ENCODE measurements around the gene CITED4.
"Not testable (repeated sequence)": the region's sequence is repeated elsewhere in the genome, so short reads cannot be mapped to it uniquely, and the experiment has no call there.

The CITED4 gene

DNA sequence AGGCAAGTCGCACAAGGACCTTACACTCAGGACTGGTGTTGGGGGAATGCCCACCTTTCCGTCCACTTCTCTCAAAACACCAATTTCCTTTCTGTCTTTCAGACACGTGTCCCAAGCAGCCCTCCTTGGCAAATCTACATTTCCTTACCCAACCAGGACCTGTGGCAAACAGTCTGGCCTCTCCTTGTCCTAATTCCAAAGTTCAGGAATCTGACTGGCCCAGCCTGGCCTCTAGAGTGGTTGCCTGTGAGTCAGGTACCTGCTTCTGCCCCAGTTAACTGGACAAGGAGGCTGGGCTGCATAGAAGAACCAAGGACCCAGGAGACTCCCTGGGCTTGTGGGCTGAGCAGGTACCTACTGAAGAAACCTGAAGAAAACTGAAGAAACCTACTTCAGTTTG lies 34.3 kb upstream of the CITED4 start:
- TF ChIP-seq, protein P1, sequence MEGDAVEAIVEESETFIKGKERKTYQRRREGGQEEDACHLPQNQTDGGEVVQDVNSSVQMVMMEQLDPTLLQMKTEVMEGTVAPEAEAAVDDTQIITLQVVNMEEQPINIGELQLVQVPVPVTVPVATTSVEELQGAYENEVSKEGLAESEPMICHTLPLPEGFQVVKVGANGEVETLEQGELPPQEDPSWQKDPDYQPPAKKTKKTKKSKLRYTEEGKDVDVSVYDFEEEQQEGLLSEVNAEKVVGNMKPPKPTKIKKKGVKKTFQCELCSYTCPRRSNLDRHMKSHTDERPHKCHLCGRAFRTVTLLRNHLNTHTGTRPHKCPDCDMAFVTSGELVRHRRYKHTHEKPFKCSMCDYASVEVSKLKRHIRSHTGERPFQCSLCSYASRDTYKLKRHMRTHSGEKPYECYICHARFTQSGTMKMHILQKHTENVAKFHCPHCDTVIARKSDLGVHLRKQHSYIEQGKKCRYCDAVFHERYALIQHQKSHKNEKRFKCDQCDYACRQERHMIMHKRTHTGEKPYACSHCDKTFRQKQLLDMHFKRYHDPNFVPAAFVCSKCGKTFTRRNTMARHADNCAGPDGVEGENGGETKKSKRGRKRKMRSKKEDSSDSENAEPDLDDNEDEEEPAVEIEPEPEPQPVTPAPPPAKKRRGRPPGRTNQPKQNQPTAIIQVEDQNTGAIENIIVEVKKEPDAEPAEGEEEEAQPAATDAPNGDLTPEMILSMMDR (IDR thresholded peaks at IDR 0.05; ENCODE audit: control insufficient read depth, insufficient read depth, low read depth, low read length, missing control alignments), result no peak
- H3K4me3 ChIP-seq (ENCODE audit: control insufficient read depth, low read depth, low read length), result no peak overlapping the region
- DNase-seq (ENCODE audit: low read depth), result no peak

DNA sequence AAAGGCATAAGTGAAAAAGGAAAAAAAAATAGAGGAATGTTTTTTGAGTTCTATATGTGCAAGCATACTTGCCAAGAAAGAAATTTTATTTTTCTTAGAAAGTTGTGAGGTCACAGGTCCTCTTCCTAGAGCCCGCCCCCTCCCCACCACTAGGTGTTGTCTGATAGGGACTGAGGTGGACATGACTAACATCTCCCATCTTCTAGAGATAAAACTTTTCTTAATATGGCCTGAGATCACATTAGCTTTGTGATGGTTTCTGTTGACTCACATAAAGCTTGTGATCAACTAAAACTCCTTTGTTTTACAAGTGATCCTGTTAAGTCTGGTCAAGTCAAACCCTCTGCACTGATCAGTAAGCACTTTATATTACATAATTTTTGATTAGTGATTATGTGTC lies 33.4 kb upstream of the CITED4 start:
- TF ChIP-seq, protein P1 (IDR thresholded peaks at IDR 0.05; ENCODE audit: control insufficient read depth, insufficient read depth, low read depth, low read length, missing control alignments), result no peak
- DNase-seq (ENCODE audit: low read depth), result no peak
- no peak overlapping the region for H3K4me3 ChIP-seq (ENCODE audit: control insufficient read depth, low read depth, low read length)

DNA sequence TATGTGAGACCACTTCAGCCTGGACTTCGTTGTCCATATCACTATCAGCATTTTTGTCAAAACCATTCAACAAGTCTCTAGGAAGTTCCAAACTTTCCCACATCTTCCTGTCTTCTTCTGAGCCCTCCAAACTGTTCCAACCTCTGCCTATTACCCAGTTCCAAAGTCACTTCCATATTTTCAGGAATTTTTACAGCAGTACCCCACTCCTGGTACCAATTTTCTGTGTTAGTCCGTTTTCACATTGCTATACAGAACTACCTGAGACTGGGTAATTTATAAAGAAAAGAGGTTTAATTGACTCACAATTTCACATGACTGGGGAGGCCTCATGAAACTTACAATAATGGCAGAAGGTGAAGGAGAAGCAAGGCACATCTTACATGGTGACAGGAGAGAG lies 32.7 kb upstream of the CITED4 start:
- DNase-seq (ENCODE audit: low read depth); H3K4me3 ChIP-seq (ENCODE audit: control insufficient read depth, low read depth, low read length): not testable (repeated sequence)

DNA sequence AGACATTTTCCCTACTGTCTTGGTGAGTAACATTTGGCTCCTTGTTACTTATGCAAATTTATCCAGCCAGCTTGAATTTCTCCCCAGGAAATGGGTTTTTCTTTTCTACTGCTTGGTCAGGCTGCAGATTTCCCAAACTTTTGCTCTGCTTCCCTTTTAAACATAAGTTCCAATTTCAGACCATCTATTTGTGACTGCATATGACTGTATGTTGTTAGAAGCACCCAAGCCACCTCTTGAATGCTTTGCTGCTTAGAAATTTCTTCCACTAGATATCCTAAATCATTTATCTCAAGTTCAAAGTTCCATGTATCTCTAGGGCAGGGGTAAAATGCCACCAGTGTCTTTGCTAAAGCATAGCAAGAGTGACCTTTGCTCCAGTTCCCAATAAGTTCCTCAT lies 32.3 kb upstream of the CITED4 start:
- H3K4me3 ChIP-seq (ENCODE audit: control insufficient read depth, low read depth, low read length), result no peak overlapping the region
- DNase-seq (ENCODE audit: low read depth), result no peak
- TF ChIP-seq, protein P1 (IDR thresholded peaks at IDR 0.05; ENCODE audit: control insufficient read depth, insufficient read depth, low read depth, low read length, missing control alignments), result no peak

DNA sequence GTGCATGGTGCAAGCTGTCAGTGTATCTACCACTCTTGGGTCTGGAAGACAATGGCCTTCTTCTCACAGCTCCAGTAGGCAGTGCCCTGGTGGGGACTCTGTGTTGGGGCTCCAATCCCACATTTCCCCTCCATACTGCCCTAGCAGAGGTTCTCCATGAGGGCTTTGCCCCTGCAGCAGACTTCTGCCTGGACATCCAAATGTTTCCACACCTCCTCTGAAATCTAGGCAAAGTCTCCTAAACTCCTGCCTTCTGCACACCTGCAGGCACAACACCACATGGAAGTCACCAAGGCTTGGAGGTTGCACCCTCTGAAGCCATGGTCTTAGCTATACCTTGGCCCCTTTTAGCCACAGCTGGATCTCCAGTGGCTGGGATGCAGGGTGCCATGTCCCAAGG lies 31.8 kb upstream of the CITED4 start:
- TF ChIP-seq, protein P1 (IDR thresholded peaks at IDR 0.05; ENCODE audit: control insufficient read depth, insufficient read depth, low read depth, low read length, missing control alignments), result no peak
- no peak for DNase-seq (ENCODE audit: low read depth)
- H3K4me3 ChIP-seq (ENCODE audit: control insufficient read depth, low read depth, low read length), result no peak overlapping the region

GRCh38 chr1:40892354-40892753 lies 30.2 kb upstream of the CITED4 start:
- DNase-seq (ENCODE audit: low read depth), result no peak
- TF ChIP-seq, protein P1 (IDR thresholded peaks at IDR 0.05; ENCODE audit: control insufficient read depth, insufficient read depth, low read depth, low read length, missing control alignments), result no peak

GRCh38 chr1:40890771-40891170 lies 28.6 kb upstream of the CITED4 start:
- no peak overlapping the region for H3K4me3 ChIP-seq (ENCODE audit: control insufficient read depth, low read depth, low read length)
- TF ChIP-seq, protein P1 (IDR thresholded peaks at IDR 0.05; ENCODE audit: control insufficient read depth, insufficient read depth, low read depth, low read length, missing control alignments), result no peak
- no peak for DNase-seq (ENCODE audit: low read depth)

More at GRCh38 chr1:40892354-40892753, 30.2 kb upstream of the CITED4 start:
- no peak overlapping the region for H3K4me3 ChIP-seq (ENCODE audit: control insufficient read depth, low read depth, low read length)

All from AG09309 (cell line).